HT1080 (cell line): ENCODE measurements around the gene EXD2. TPM values are rescaled to one million over a fixed set of nuclear protein-coding genes. Genes with fewer than 3 reads are reported as not detected.
"Not testable (repeated sequence)": the region's sequence is repeated elsewhere in the genome, so short reads cannot be mapped to it uniquely, and the experiment has no call there.

Experiments
- DNase-seq: peaks from one replicate; pipeline ENCODE4 v3.0.0-alpha.2; 2015; ENCODE audit warnings: low read depth
- polyA plus RNA-seq, 2 experiments: library from polyadenylated mRNA; depleted of rRNA; stranded (reverse); fragments of >200 nt; gene quantifications; 2 replicates each; pipeline ENCODE4 v1.2.3, GENCODE V29; 2015
- total RNA-seq: library from RNA; depleted of rRNA; stranded (reverse); fragments of >200 nt; shearing (Covaris generic); gene quantifications from 2 replicates; pipeline ENCODE4 v1.2.3, GENCODE V29; 2014; rRNA removed

EXD2 gene
- 11.1 and 13.5 TPM in 2 replicates for total RNA-seq
- 12.2 and 15.8 TPM in 2 replicates for polyA plus RNA-seq (2015; cell fraction: cytosol; rRNA removed)
- 32.1 and 36.5 TPM in 2 replicates for polyA plus RNA-seq (2015; cell fraction: nucleus; rRNA removed)

- peak; percentile 81 for DNase-seq
These were observed at the start of gene EXD2 for GRCh38 chr14:69191340-69192111. TSS of gene EXD2 (plus strand) at chr14:69191498. CDS start at chr14:69209471, 17,973 bp downstream.

- DNase-seq: no peak
These were observed 49.7 kb upstream of the EXD2 start for GRCh38 chr14:69141550-69141949.

GRCh38 chr14:69142101-69142500 is 49.2 kb upstream of the EXD2 start:
- no peak for DNase-seq

- DNase-seq: no peak
These were observed 41.6 kb upstream of the EXD2 start for GRCh38 chr14:69149461-69150244.

GRCh38 chr14:69151458-69152180 is 39.7 kb upstream of the EXD2 start:
- peak; percentile 55 for DNase-seq

GRCh38 chr14:69152181-69152901 is 39.0 kb upstream of the EXD2 start:
- DNase-seq: no peak

GRCh38 chr14:69152902-69153151 is 38.5 kb upstream of the EXD2 start, which contains the start of gene DCAF5:
TSS of gene DCAF5 (minus strand) at chr14:69153119. CDS start at chr14:69152978, 141 bp downstream.
- no peak for DNase-seq

GRCh38 chr14:69153152-69153872 is 38.0 kb upstream of the EXD2 start:
- DNase-seq: peak; percentile 92

- DNase-seq: no peak
These were observed 37.4 kb upstream of the EXD2 start for GRCh38 chr14:69153873-69154270.

GRCh38 chr14:69154779-69155178 is 36.5 kb upstream of the EXD2 start:
- DNase-seq: no peak

GRCh38 chr14:69156224-69156623 is 35.1 kb upstream of the EXD2 start:
- no peak for DNase-seq

GRCh38 chr14:69161590-69161989 is 29.7 kb upstream of the EXD2 start:
- no peak for DNase-seq

GRCh38 chr14:69165787-69166186 is 25.5 kb upstream of the EXD2 start:
- DNase-seq: not testable (repeated sequence)

- peak; percentile 21 for DNase-seq
These were observed 20.5 kb upstream of the EXD2 start for GRCh38 chr14:69170839-69171238.

GRCh38 chr14:69171569-69171968 is 19.7 kb upstream of the EXD2 start:
- DNase-seq: no peak

GRCh38 chr14:69175130-69175529 is 16.2 kb upstream of the EXD2 start:
- no peak for DNase-seq

GRCh38 chr14:69181491-69181890 is 9.8 kb upstream of the EXD2 start:
- no peak for DNase-seq

GRCh38 chr14:69182580-69182979 is 8.7 kb upstream of the EXD2 start:
- not testable (repeated sequence) for DNase-seq

GRCh38 chr14:69183735-69184134 is 7.6 kb upstream of the EXD2 start:
- DNase-seq: peak; percentile 44

GRCh38 chr14:69190191-69190590 is 1.1 kb upstream of the EXD2 start:
- DNase-seq: no peak
